ENCODE data around the gene HPS4.
"Not testable (repeated sequence)": the region's sequence is repeated elsewhere in the genome, so short reads cannot be mapped to it uniquely, and the experiment has no call there.

HPS4 gene

GRCh38 chr22:26483439-26484359 lies at the start of gene HPS4, which contains the start of gene SRRD:
Gene HPS4 (minus strand): TSS chr22:26483783. CDS start chr22:26481762, 2,021 bp downstream.
Gene SRRD (plus strand): TSS chr22:26483877. CDS start chr22:26483891, 14 bp downstream.
- peak within 1 kb of the TSS; percentile 87 to 94 for H3K4me3 ChIP-seq (replicated peaks in 1 of 2; ENCODE audit: low read depth in 2 of 2, low read length in 2 of 2)

GRCh38 chr22:26529345-26529744 lies 45.8 kb upstream of the HPS4 start:
- DNase-seq (ENCODE audit: low read depth in 2 of 2) = peak; percentile 39 to 42
- no peak overlapping the region for H3K4me3 ChIP-seq (replicated peaks in 1 of 2; ENCODE audit: low read depth in 2 of 2, low read length in 2 of 2)
- no peak for TF ChIP-seq CTCF (IDR thresholded peaks at IDR 0.05; ENCODE audit: low read depth, low read length)

More at GRCh38 chr22:26483439-26484359, at the start of gene HPS4, which contains the start of gene SRRD:
- DNase-seq (ENCODE audit: low read depth in 2 of 2) = peak; percentile 87 to 93
- TF ChIP-seq CTCF (IDR thresholded peaks at IDR 0.05; ENCODE audit: low read depth, low read length) = no peak

- not testable (repeated sequence) for H3K4me3 ChIP-seq (replicated peaks in 1 of 2; ENCODE audit: low read depth in 2 of 2, low read length in 2 of 2); DNase-seq (ENCODE audit: low read depth in 2 of 2)
Observed at GRCh38 chr22:26528518-26528917, 44.9 kb upstream of the HPS4 start.

GRCh38 chr22:26527574-26528465 lies 44.2 kb upstream of the HPS4 start:
- no peak for TF ChIP-seq CTCF (IDR thresholded peaks at IDR 0.05; ENCODE audit: low read depth, low read length)
- H3K4me3 ChIP-seq (replicated peaks in 1 of 2; ENCODE audit: low read depth in 2 of 2, low read length in 2 of 2) = no peak overlapping the region
- DNase-seq (ENCODE audit: low read depth in 2 of 2) = no peak

GRCh38 chr22:26527167-26527566 lies 43.6 kb upstream of the HPS4 start:
- no peak overlapping the region for H3K4me3 ChIP-seq (replicated peaks in 1 of 2; ENCODE audit: low read depth in 2 of 2, low read length in 2 of 2)
- TF ChIP-seq CTCF (IDR thresholded peaks at IDR 0.05; ENCODE audit: low read depth, low read length) = no peak
- DNase-seq (ENCODE audit: low read depth in 2 of 2) = no peak

GRCh38 chr22:26525946-26526564 lies 42.5 kb upstream of the HPS4 start:
- no peak overlapping the region for H3K4me3 ChIP-seq (replicated peaks in 1 of 2; ENCODE audit: low read depth in 2 of 2, low read length in 2 of 2)
- TF ChIP-seq CTCF (IDR thresholded peaks at IDR 0.05; ENCODE audit: low read depth, low read length) = no peak
- DNase-seq (ENCODE audit: low read depth in 2 of 2) = no peak
